CD14-positive monocyte (primary cell): Measurements from ENCODE around the gene ASB17. TPM values are rescaled to one million over a fixed set of nuclear protein-coding genes. Genes with fewer than 3 reads are reported as not detected.

Experiments used
- DNase-seq, 3 donors: peaks; one replicate each; pipeline ENCODE4 v3.0.0-alpha.2; 2011 to 2022
- H2AFZ ChIP-seq: 2 replicates; pipeline ENCODE4 v1.6.0; 2012; ENCODE audit warnings: mild to moderate bottlenecking, low read depth, low read length, inconsistent platforms; ENCODE audit not compliant: insufficient read depth, poor library complexity, severe bottlenecking
- H3K27ac ChIP-seq, 2 donors: 1 replicate in 1 of 2; 2 replicates in 1 of 2; pipeline ENCODE4 v1.5.1; 2012 to 2013; ENCODE audit warnings: low read length in 2 of 2, control low read depth in 1 of 2, inconsistent platforms in 1 of 2, low read depth in 1 of 2, mild to moderate bottlenecking in 1 of 2
- H3K27me3 ChIP-seq, 2 donors: one replicate each; pipeline versions ENCODE4 v1.6.0 to v1.6.1; 2011 to 2013; ENCODE audit warnings: low read length in 2 of 2; ENCODE audit not compliant: control insufficient read depth in 2 of 2, insufficient read depth in 2 of 2
- H3K36me3 ChIP-seq, 2 donors: replicated peaks in 1 of 2; 1 replicate in 1 of 2; 2 replicates in 1 of 2; pipeline versions ENCODE4 v1.5.1 to v1.6.1; 2012 to 2013; ENCODE audit warnings: low read length in 2 of 2, control low read depth in 1 of 2, inconsistent platforms in 1 of 2, mild to moderate bottlenecking in 1 of 2; ENCODE audit not compliant: insufficient read depth in 2 of 2, control insufficient read depth in 1 of 2
- H3K4me1 ChIP-seq, 2 donors: 1 replicate in 1 of 2; 2 replicates in 1 of 2; pipeline versions ENCODE4 v1.5.1 to v1.6.1; 2012 to 2013; ENCODE audit warnings: low read length in 2 of 2, control low read depth in 1 of 2, inconsistent platforms in 1 of 2, mild to moderate bottlenecking in 1 of 2, moderate library complexity in 1 of 2; ENCODE audit not compliant: insufficient read depth in 2 of 2, control insufficient read depth in 1 of 2
- H3K4me2 ChIP-seq: replicated peaks from 2 replicates; pipeline ENCODE3; 2012; ENCODE audit warnings: low read length, moderate library complexity, mild to moderate bottlenecking; ENCODE audit not compliant: poor library complexity, severe bottlenecking; ENCODE audit errors: extremely low read depth
- H3K4me3 ChIP-seq, 3 experiments: fragments of 200-600 bp in 1 of 3; sonication (generic) in 1 of 3; replicated peaks in 1 of 3; 1 replicate in 2 of 3; 2 replicates in 1 of 3; pipeline ENCODE4 v1.5.1; 2011 to 2013; ENCODE audit warnings: low read length in 3 of 3, mild to moderate bottlenecking in 3 of 3, control low read depth in 2 of 3, low read depth in 2 of 3, inconsistent platforms in 1 of 3, moderate library complexity in 1 of 3
- H3K79me2 ChIP-seq: 2 replicates; pipeline ENCODE4 v1.6.0; 2012; ENCODE audit warnings: mild to moderate bottlenecking, control low read depth, inconsistent platforms, low read length, moderate library complexity; ENCODE audit not compliant: insufficient read depth
- H3K9ac ChIP-seq: 2 replicates; pipeline ENCODE4 v1.6.0; 2017; ENCODE audit warnings: low read length, mild to moderate bottlenecking; ENCODE audit not compliant: insufficient read depth, poor library complexity, severe bottlenecking
- H3K9me3 ChIP-seq, 2 donors: replicated peaks in 1 of 2; 1 replicate in 1 of 2; 2 replicates in 1 of 2; pipeline versions ENCODE4 v1.5.1 to v1.6.1; 2012 to 2013; ENCODE audit warnings: low read length in 2 of 2, control low read depth in 1 of 2; ENCODE audit not compliant: control insufficient read depth in 1 of 2, insufficient read depth in 1 of 2
- H4K20me1 ChIP-seq: 2 replicates; pipeline ENCODE4 v1.6.0; 2012; ENCODE audit warnings: mild to moderate bottlenecking, low read length, control low read depth, moderate library complexity; ENCODE audit not compliant: insufficient read depth
- H3K27ac Mint-ChIP-seq, 7 donors: one replicate each; pipeline ENCODE4 v1.8.0; 2020; ENCODE audit warnings: mild to moderate bottlenecking in 7 of 7, mixed read lengths in 7 of 7, moderate library complexity in 6 of 7, inconsistent platforms in 2 of 7
- H3K27me3 Mint-ChIP-seq, 3 donors: one replicate each; pipeline ENCODE4 v1.8.0; 2021 to 2022; ENCODE audit warnings: low read depth in 3 of 3, mild to moderate bottlenecking in 3 of 3, mixed read lengths in 3 of 3, moderate library complexity in 3 of 3, inconsistent platforms in 1 of 3
- H3K36me3 Mint-ChIP-seq, 2 donors: one replicate each; pipeline ENCODE4 v1.8.0; 2020; ENCODE audit warnings: mixed read lengths in 2 of 2, inconsistent platforms in 1 of 2, mild to moderate bottlenecking in 1 of 2
- H3K4me1 Mint-ChIP-seq: one replicate; pipeline ENCODE4 v1.8.0; 2020; ENCODE audit warnings: mild to moderate bottlenecking, mixed read lengths
- H3K4me3 Mint-ChIP-seq, 2 donors: one replicate each; pipeline ENCODE4 v1.8.0; 2020; ENCODE audit warnings: mild to moderate bottlenecking in 2 of 2, mixed read lengths in 2 of 2, moderate library complexity in 1 of 2
- H3K9me3 Mint-ChIP-seq, 7 donors: one replicate each; pipeline ENCODE4 v1.8.0; 2020 to 2022; ENCODE audit warnings: mixed read lengths in 7 of 7, mild to moderate bottlenecking in 6 of 7, moderate library complexity in 6 of 7, inconsistent platforms in 2 of 7
- CTCF ChIP-seq: fragments of 200-600 bp; IDR thresholded peaks from one replicate; pipeline ENCODE4 v1.8.0; 2022; ENCODE audit warnings: antibody characterized with exemption, mild to moderate bottlenecking
- WGBS: methylation state at CpG from one replicate; pipeline ENCODE4 v1.1.5; 2013; ENCODE audit warnings: missing lambda C conversion rate; ENCODE audit not compliant: insufficient coverage; 5-methylcytosine and 5-hydroxymethylcytosine counted together
- intact Hi-C, 2 donors: fragments of 100-400 bp; cut with micrococcal nuclease; formaldehyde crosslinking; loops; one replicate each; pipeline versions ENCODE4 v1.15.0 to v1.15.1; 2023
- polyA plus RNA-seq, 3 donors: library from polyadenylated mRNA; depleted of rRNA in 1 of 3; unstranded in 2 of 3; stranded (reverse) in 1 of 3; fragments of 300-500 nt in 2 of 3; fragments of >200 nt in 1 of 3; fragmentation: Illumina TruSeq in 2 of 3; gene quantifications; 1 replicate in 2 of 3; 2 replicates in 1 of 3; pipeline ENCODE4 v1.2.3, GENCODE V29; 2012 to 2021

The ASB17 gene
- polyA plus RNA-seq, 3 donors: not detected

- no peaks in the 10 kb centered on the region for H3K4me1 Mint-ChIP-seq
- H3K9me3 Mint-ChIP-seq: peaks cover 0 to 2% (median 0%) of the 10 kb centered on the region in 7 donors
- no peak overlapping the region for H2AFZ ChIP-seq
These were observed 22.4 kb upstream of the ASB17 start for GRCh38 chr1:75954586-75954985.

GRCh38 chr1:75953461-75953860 lies 21.3 kb upstream of the ASB17 start:
- no peaks in the 10 kb centered on the region for H3K4me1 Mint-ChIP-seq
- Histone ChIP-seq H3K4me2 (no peak overlapping the region), H3K36me3 (no peaks in the 10 kb centered on the region), H3K4me1 (no peaks in the 10 kb centered on the region), H3K79me2 (no peaks in the 10 kb centered on the region), H3K9me3 (no peaks in the 10 kb centered on the region), H3K9ac (no peak overlapping the region), H3K27ac (no peak overlapping the region), H2AFZ (no peak overlapping the region), H4K20me1 (no peaks in the 10 kb centered on the region), H3K4me3 (no peak overlapping the region), H3K27me3 (no peaks in the 10 kb centered on the region)
- no peaks in the 10 kb centered on the region for H3K27me3 Mint-ChIP-seq
- no peaks in the 10 kb centered on the region for H3K36me3 Mint-ChIP-seq
- no peak for TF ChIP-seq CTCF
- WGBS: 100% methylated on average over 3 of the region's 4 CpGs
- H3K4me3 Mint-ChIP-seq: no peak overlapping the region
- no peak overlapping the region for H3K27ac Mint-ChIP-seq
- H3K9me3 Mint-ChIP-seq: peaks cover 0 to 2% (median 0%) of the 10 kb centered on the region in 7 donors
- intact Hi-C loops: no loop called here
- DNase-seq: no peak

More at GRCh38 chr1:75954586-75954985, 22.4 kb upstream of the ASB17 start:
- no peak overlapping the region for H3K4me3 ChIP-seq
- no peaks in the 10 kb centered on the region for H3K4me1 ChIP-seq
- no peaks in the 10 kb centered on the region for H3K27me3 Mint-ChIP-seq
- intact Hi-C loops: no loop called here
- no peaks in the 10 kb centered on the region for H3K27me3 ChIP-seq
- H3K4me2 ChIP-seq: no peak overlapping the region
- no peak for TF ChIP-seq CTCF
- H3K4me3 Mint-ChIP-seq: no peak overlapping the region
- H3K36me3 ChIP-seq: no peaks in the 10 kb centered on the region
- no peak overlapping the region for H3K27ac ChIP-seq
- H3K9me3 ChIP-seq: no peaks in the 10 kb centered on the region
- no peak for DNase-seq
- H3K27ac Mint-ChIP-seq: no peak overlapping the region
- H3K79me2 ChIP-seq: no peaks in the 10 kb centered on the region
- H3K36me3 Mint-ChIP-seq: no peaks in the 10 kb centered on the region
- H4K20me1 ChIP-seq: no peaks in the 10 kb centered on the region
- H3K9ac ChIP-seq: no peak overlapping the region
